Measurements from ENCODE around the gene OSBPL10.

OSBPL10 gene

DNA sequence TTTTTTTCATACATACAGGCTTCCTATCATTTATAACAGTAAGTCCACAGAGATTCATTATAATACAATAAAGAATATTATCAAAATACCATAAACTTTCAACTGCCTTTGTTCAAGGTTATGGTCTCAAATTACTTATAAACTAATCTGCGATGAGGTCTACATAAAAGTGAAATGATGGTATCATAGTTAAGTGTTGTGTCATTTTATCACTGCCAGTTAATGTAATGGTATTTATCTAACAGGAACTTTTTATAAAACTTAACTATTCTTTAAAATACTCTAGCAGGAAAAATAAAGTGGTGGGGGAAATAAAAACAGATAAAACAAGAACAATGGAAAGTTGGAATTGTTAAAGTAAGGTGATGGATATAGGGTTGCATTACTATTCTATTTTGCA, 153.1 kb downstream of the OSBPL10 start:
- no peak overlapping the region for H3K27ac Mint-ChIP-seq
- no peak overlapping the region for H3K4me3 Mint-ChIP-seq
- H3K9me3 Mint-ChIP-seq, result no peaks in the 10 kb centered on the region
- H3K27me3 Mint-ChIP-seq (ENCODE audit: low read depth, poor library complexity), result peaks cover 10% of the 10 kb centered on the region
- TF ChIP-seq, protein P1, sequence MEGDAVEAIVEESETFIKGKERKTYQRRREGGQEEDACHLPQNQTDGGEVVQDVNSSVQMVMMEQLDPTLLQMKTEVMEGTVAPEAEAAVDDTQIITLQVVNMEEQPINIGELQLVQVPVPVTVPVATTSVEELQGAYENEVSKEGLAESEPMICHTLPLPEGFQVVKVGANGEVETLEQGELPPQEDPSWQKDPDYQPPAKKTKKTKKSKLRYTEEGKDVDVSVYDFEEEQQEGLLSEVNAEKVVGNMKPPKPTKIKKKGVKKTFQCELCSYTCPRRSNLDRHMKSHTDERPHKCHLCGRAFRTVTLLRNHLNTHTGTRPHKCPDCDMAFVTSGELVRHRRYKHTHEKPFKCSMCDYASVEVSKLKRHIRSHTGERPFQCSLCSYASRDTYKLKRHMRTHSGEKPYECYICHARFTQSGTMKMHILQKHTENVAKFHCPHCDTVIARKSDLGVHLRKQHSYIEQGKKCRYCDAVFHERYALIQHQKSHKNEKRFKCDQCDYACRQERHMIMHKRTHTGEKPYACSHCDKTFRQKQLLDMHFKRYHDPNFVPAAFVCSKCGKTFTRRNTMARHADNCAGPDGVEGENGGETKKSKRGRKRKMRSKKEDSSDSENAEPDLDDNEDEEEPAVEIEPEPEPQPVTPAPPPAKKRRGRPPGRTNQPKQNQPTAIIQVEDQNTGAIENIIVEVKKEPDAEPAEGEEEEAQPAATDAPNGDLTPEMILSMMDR (IDR thresholded peaks at IDR 0.05), result no peak
- DNase-seq, result no peak
- H3K4me1 Mint-ChIP-seq, result peaks cover 35% of the 10 kb centered on the region
- peaks cover 8% of the 10 kb centered on the region for H3K36me3 Mint-ChIP-seq (ENCODE audit: low read depth)

DNA sequence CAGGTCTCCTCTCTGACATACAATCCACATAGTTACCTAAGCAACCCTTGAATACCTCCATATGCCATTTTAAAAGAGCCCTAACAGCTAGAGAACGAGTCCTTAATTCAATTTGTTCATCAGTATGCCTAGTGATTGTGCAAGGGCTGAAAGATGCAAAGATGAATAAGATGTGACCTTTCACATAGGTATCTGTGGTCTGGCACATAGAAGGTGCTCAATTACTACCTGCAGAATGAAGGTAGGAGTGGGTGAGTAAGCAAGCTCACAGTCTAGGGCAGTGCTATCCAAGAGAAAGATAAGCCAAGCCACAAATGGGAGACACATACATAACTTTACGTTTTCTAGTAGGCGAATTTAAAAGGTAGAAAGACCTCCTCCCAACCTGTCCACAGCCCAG, 157.9 kb downstream of the OSBPL10 start:
- peaks cover 8% of the 10 kb centered on the region for H3K36me3 Mint-ChIP-seq (ENCODE audit: low read depth)
- H3K27me3 Mint-ChIP-seq (ENCODE audit: low read depth, poor library complexity), result no peaks in the 10 kb centered on the region
- no peak for DNase-seq
- no peak overlapping the region for H3K4me3 Mint-ChIP-seq
- TF ChIP-seq, protein P1 (IDR thresholded peaks at IDR 0.05), result no peak
- H3K4me1 Mint-ChIP-seq, result peaks cover 5% of the 10 kb centered on the region
- H3K9me3 Mint-ChIP-seq, result no peaks in the 10 kb centered on the region
- no peak overlapping the region for H3K27ac Mint-ChIP-seq

DNA sequence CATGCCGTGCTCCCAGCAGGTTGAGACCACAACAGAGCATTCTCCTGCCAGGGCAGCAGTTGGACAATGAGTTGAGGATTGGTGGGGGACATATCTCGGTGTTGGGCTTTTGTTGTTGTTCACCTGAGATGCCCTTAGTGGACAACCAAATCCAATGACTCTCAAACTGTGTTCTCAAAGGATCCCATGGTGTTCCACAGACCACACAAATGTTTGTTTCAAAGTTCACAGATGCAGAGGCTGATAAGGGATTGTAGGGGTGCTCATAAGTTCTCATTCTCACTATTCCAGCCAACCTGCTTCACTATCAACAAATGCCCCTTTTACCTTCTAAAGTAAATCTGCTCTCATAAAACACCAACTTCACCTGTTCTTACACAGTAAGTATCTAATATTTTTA, 159.9 kb downstream of the OSBPL10 start:
- Mint-ChIP-seq H3K36me3 (ENCODE audit: low read depth) (peaks cover 8% of the 10 kb centered on the region), H3K4me3 (no peak overlapping the region), H3K27me3 (ENCODE audit: low read depth, poor library complexity) (no peaks in the 10 kb centered on the region), H3K4me1 (peaks cover 9% of the 10 kb centered on the region), H3K27ac (no peak overlapping the region), H3K9me3 (no peaks in the 10 kb centered on the region)
- TF ChIP-seq, protein P1 (IDR thresholded peaks at IDR 0.05), result no peak
- no peak for DNase-seq

DNA sequence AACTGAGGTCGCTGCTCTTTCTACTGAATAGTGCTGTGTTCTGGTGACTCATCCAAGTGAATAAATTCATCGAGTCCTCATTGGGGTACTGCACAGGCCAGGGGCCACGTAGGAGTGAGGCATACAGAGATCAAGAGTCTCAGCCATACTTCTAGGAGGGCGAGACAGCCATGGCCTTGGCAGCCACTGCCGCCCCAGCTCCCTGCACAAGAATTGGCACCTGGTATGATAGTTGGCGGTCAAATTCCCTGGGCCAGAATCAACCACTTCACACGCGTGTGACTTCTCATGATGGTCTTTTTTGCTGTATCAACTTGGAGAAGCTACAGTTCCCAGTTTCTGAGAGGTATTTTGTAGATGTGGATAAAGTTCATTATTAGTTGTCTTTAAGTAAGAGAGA, 161.6 kb downstream of the OSBPL10 start:
- Mint-ChIP-seq H3K4me3 (no peak overlapping the region), H3K36me3 (ENCODE audit: low read depth) (peaks cover 4% of the 10 kb centered on the region), H3K27me3 (ENCODE audit: low read depth, poor library complexity) (no peaks in the 10 kb centered on the region), H3K9me3 (no peaks in the 10 kb centered on the region), H3K27ac (no peak overlapping the region), H3K4me1 (peaks cover 23% of the 10 kb centered on the region)
- no peak for DNase-seq
- TF ChIP-seq, protein P1 (IDR thresholded peaks at IDR 0.05), result no peak

DNA sequence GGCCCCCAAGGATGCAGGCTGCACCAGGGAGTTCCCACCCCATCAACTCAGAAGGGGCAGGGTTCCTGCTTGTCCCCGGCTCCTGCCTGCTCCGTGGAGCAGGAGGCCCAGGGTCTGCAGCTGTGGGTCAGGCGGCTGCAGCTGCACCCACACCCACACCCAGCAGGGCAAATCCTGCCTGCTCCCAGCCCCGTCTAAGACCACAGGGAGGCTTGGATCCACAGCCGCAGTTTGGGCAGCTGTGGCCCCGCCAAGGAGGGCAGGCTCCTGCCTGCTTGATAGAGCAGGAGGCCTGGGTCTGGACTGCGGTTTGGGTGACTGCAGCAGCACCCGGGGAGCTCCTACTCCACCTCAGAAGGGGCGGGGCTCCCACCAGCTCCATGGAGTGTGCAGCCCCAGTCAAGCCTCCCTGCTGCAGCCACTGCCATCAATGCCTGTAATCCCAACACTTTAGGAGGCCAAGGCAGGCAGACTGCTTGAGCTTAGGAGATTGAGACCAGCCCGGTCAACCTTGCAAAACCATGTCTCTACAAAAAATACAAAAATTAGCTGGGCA, 163.6 kb downstream of the OSBPL10 start:
- H3K9me3 Mint-ChIP-seq, result no peaks in the 10 kb centered on the region
- H3K4me3 Mint-ChIP-seq, result no peak overlapping the region
- H3K4me1 Mint-ChIP-seq, result peaks cover 27% of the 10 kb centered on the region
- H3K36me3 Mint-ChIP-seq (ENCODE audit: low read depth), result no peaks in the 10 kb centered on the region
- H3K27me3 Mint-ChIP-seq (ENCODE audit: low read depth, poor library complexity), result no peaks in the 10 kb centered on the region
- no peak overlapping the region for H3K27ac Mint-ChIP-seq
- TF ChIP-seq, protein P1 (IDR thresholded peaks at IDR 0.05), result no peak
- no peak for DNase-seq

DNA sequence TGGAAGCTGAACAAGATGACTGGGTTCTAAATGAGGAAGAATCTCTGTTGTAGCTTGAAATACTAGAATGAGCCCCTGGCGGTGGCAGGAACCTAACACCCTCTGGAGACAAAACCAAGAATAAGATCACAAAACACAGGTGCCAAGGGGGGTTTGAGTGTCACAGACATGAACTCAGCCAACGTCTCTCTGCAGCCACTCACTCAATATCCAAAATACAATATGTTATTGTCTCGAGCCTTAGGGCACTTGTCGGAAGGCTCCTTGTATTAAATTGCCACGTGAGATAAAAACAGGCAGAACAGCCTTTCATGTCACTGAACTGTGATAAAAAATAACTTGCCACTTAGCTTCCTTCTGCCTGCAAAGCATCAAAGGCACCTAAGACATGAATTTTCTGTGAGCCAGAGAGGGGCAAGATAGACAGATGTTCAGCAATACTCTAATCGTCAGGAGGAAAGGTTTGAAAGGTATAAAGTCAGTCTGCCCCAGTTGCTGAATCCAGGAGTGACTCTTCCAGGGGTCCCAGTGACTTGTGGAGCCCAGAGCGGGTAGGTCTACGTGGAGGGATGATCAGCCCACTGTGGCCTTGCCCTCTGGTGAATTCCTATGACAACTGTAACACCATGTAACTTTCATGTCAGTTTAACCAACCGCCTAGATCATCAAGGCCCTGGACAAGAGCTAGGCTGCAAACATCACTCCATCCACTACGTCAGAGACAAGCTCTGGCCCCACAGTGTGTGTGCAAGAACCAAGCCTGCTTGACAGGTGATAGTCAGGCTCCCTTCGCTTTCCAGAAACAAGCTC, 165.2 kb downstream of the OSBPL10 start:
- Mint-ChIP-seq H3K4me3 (no peak overlapping the region), H3K36me3 (ENCODE audit: low read depth) (no peaks in the 10 kb centered on the region), H3K27me3 (ENCODE audit: low read depth, poor library complexity) (no peaks in the 10 kb centered on the region), H3K9me3 (peaks cover under 1% of the 10 kb centered on the region), H3K4me1 (peaks cover 27% of the 10 kb centered on the region), H3K27ac (no peak overlapping the region)
- DNase-seq, result no peak
- TF ChIP-seq, protein P1 (IDR thresholded peaks at IDR 0.05), result no peak

All from nephron progenitor cell (in vitro differentiated cells).